Transverse colon (tissue), 4 donors: Measurements from ENCODE around the gene TMEM25.
"Not testable (repeated sequence)": the region's sequence is repeated elsewhere in the genome, so short reads cannot be mapped to it uniquely, and the experiment has no call there.

Experiments used
- CTCF ChIP-seq, 5 experiments: fragments of 200-600 bp in 3 of 5; fragments of 450-650 bp in 2 of 5; sonication (generic) in 3 of 5; IDR thresholded peaks; 1 replicate in 2 of 5; 2 replicates in 3 of 5; pipeline ENCODE4 v1.5.1; 2016 to 2017; ENCODE audit warnings: antibody characterized with exemption in 5 of 5, inconsistent platforms in 3 of 5, mild to moderate bottlenecking in 2 of 5, moderate library complexity in 1 of 5
- EP300 ChIP-seq: sonication (generic); formaldehyde crosslinking; IDR thresholded peaks from one replicate; pipeline ENCODE4 v1.6.1; 2017; ENCODE audit warnings: antibody characterized with exemption, low read depth
- POLR2AphosphoS5 ChIP-seq, 3 donors: sonication (generic); formaldehyde crosslinking; IDR thresholded peaks; one replicate each; pipeline ENCODE4 v1.6.1; 2016; ENCODE audit warnings: antibody characterized with exemption in 3 of 3

GRCh38 chr11:118577995-118578394 lies 47.0 kb downstream of the TMEM25 start:
- not testable (repeated sequence) for TF ChIP-seq CTCF (IDR thresholded peaks at IDR 0.05); POLR2AphosphoS5 (IDR thresholded peaks at IDR 0.05); EP300
